T-helper 1 cell treated with Interleukin-12 subunit alpha and Interleukin-12 subunit beta and Interleukin-4 antibody, amounts not matched to agents 30 ng/mL and 1 ng/mL, for 36 hours (primary cell): ENCODE data around the gene MYO1D. TPM values are rescaled to one million over a fixed set of nuclear protein-coding genes. Genes with fewer than 3 reads are reported as not detected.
"Not testable (repeated sequence)": the region's sequence is repeated elsewhere in the genome, so short reads cannot be mapped to it uniquely, and the experiment has no call there.

Experiments
- intact Hi-C: fragments of 100-400 bp; cut with micrococcal nuclease; formaldehyde crosslinking; loops from one replicate; pipeline ENCODE4 v1.15.1; 2024
- total RNA-seq: library from RNA; stranded (reverse); gene quantifications from 2 replicates; pipeline ENCODE4 v1.2.3, GENCODE V29; 2022

The MYO1D gene
- 4.7 and 5.5 TPM in 2 replicates for total RNA-seq

GRCh38 chr17:32876417-32877163 is at the start of gene MYO1D:
Gene MYO1D, minus strand, starts transcription at chr17:32877124. Its CDS starts 252 bp downstream, at chr17:32876872.
- intact Hi-C loops: loop anchor here (1.0 to 10.0 kb wide), 6 partner anchors 61 to 972 kb away; partner anchors contain the start of genes PSMD11 and UTP6

DNA sequence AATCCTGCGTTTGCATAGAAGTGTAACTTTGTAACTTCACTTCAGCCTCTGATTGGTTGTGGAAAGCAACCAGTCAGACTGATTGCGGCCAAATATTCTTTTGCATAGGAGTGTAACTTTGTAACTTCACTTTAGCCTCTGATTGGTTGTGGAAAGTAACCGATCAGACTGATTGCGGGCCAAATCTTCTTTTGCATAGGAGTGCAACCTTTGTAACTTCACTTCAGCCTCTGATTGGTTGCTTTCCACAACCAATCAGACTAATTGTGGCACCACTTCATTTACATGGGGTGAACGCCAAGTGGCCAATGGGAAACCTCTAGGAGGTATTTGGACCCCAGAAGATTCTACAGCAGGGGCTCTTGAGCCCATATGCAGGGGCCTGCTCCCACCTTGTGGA is 49.3 kb upstream of the MYO1D start:
- intact Hi-C loops: no loop called here

DNA sequence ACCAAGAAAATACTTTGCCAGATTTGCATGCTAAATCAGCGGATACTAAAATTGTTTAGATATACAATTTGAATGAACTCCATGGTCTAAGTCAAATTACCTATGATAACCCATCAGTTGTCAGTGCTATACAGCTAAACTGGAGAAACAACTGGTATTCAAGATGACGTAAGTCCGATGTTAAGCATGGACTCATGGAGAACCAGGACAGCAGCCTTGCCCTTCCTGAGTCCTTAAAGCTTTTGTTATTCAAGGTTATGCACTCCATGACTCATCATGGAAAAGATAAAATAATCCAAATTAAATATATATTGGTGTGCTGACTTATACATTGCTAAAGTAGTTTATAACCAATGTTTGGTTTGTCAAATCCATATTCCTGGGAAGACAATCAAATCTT is 47.0 kb upstream of the MYO1D start:
- intact Hi-C loops: not testable (repeated sequence)

DNA sequence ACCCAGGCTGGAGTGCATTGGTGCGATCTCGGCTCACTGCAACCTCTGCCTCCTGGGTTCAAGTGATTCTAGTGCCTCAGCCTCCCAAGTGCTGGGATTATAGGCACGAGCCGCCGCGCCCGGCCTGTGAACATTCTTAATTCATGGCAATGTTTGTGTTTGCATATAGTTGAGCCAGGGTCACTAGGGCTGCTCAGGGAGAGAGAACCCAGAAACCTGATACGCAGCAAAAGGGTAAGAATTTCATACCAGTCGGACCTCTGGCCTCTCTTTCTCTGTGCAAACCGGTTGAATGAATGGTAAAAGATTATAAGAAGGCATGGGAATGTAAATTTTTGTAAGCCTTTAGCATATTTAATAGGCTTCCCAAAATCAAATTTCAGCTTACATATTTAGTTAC is 44.1 kb upstream of the MYO1D start:
- intact Hi-C loops: no loop called here

- intact Hi-C loops: no loop called here
Observed at GRCh38 chr17:32920293-32920692, 43.4 kb upstream of the MYO1D start.

DNA sequence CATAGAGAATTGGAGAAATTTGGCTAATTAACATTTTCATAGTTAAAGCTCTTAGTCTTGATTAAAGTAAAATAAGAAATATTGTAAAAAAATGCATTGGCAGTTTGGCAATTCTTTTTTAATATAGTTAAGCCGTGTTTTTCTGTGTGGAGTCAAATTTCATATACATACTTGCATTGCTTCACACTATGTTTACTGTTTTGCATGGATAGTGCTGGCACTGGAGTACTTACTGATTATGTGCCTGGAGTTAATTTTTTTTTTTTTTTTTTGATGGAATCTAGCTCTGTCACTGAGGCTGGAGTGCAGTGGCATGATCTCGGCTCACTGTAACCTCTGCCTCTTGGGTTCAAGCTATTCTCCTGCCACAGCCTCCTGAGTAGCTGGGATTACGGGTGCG is 43.0 kb upstream of the MYO1D start:
- intact Hi-C loops: not testable (repeated sequence)

GRCh38 chr17:32917842-32918241 is 40.9 kb upstream of the MYO1D start:
- intact Hi-C loops: no loop called here

GRCh38 chr17:32917081-32917480 is 40.2 kb upstream of the MYO1D start:
- intact Hi-C loops: no loop called here

GRCh38 chr17:32916134-32916533 is 39.2 kb upstream of the MYO1D start:
- intact Hi-C loops: no loop called here

DNA sequence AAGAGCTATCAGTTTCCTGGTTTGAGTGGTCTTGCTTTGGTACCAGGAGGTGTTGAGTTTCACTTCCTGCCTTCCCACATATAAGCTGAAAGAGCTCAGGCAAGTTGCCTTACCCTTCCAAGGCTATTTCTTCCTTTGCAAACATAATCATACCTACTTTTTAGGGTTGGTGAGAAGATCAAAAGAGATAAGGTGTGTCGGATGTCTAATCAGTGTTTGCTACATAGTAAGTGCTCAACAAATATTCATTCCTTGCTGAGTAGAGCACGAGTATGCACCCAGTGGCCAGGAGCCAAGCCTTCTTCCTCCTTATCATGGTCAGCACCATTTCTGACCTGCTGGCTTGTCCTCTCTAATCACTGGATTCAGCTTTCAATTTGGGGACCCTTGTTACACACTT is 38.3 kb upstream of the MYO1D start:
- intact Hi-C loops: no loop called here

- intact Hi-C loops: no loop called here
Observed at GRCh38 chr17:32914181-32914580, 37.3 kb upstream of the MYO1D start.

DNA sequence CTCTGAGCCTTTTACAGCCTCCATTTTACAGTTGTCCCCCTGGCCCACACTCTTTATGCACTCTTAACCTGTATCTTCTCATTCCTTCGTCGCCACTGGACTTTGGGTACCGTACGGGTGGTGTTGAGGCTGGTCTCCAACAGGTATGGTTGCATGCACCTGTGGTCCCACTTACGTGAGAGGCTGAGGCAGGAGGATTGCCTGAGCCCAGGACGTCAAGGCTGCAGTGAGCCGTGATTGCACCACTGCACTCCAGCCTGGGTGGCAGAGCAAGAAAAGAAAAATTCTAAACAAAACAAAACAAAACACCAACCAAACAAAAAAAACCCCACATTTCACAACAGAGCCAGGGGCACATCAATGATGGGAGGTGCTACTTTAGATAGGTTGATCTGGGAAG is 36.7 kb upstream of the MYO1D start:
- intact Hi-C loops: no loop called here

DNA sequence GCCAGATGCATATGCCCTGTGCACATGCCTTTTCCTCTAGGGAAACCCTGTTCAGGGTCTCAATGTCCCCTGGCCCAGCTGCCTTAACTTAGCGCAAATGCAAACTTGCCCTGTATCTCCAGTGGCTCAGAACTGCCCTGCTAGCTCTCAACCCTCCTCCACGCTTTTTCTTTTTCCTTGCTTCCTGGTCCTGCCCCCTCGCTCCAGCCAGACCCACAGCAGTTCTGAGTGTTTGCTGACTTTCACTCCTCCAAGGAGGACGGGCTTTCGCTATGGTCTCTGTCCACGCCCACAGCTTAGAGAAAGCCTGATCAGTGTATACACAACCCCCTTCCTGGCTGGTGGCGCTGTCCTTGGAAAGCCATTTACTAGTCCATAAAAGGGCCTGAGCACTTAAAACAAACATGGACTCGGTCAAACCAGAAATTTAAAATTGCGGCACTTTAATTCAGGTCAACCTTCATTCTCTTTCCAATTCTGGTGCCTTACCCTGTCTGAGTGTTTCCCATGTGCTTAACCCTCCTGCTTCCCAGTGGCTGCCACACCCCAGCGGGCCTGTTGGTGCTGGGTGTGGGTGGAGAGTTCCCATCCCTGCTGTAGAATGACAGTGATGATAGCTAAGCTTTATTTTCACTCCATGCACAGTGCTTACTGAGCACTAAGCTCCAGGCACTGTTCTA is 35.4 kb upstream of the MYO1D start:
- intact Hi-C loops: no loop called here

- intact Hi-C loops: loop anchor here (1.0 kb wide), 1 partner anchor 127 kb away; no protein-coding TSS in a partner anchor
Observed at GRCh38 chr17:32910769-32911168, 33.8 kb upstream of the MYO1D start.

DNA sequence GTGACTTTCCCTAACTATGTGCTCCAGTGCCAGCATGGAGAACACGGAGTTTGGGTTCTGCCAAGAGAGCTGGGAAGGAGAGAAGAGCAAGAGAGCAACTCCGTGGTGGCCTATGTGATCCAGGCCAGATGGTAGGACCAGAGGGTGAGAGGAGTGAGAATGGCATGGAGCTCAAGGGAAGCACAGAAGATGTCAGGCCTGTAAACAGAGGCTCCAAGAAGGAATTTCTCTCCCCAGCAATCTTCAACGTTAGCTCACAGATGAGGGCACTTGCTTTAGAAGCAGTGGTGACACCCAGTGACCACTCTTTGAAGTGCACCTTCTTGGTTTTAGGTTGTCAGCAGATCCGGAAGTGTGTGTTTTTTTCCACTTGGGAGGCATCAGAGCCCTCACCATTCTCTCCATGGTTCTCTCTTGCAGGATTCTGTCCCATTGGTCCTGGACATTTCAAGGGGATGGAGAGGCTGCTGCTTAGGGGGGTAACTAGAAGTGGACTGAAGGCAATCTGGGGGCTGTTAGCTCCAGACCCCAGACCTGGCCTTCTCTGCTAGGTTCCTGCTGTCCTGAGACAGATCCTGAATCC is 33.0 kb upstream of the MYO1D start:
- intact Hi-C loops: loop anchor here (1.0 kb wide), 1 partner anchor 127 kb away; no protein-coding TSS in a partner anchor

DNA sequence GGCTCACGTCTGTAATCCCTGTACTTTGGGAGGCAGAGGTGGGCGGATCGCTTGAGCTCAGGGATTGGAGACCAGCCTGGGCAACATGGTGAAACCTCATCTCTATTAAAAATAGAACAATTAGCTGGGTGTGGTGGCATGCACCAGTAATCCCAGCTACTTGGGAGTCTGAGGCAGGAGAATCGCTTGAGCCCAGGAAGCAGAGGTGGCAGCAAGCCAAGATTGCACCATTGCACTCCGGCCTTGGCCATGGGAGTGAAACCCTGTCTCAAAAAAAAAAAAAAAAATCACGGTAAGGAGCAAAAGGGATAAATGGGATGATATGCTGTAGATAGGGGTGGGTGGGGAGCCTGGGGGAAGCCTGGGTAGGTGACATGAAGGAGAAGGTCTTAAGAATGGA is 30.7 kb upstream of the MYO1D start:
- intact Hi-C loops: no loop called here

DNA sequence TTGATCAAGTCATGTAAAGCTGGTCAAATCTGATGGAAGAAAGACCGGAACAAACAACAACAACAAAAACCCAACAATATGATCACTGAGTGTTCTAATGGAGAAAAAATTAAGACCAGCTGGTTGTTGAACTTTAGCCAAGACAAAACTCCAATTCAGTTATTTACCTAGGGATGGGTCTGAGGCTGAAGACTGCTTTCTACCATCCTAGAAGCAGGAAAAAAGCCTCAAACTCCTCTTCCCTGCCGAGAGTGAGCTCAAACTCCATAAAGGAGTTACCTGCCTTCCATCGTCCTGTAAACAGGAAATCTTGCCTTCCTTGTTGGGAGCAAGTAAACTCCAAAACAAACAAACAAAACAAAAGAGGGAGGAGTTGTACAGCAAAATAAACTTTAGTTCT is 28.0 kb upstream of the MYO1D start:
- intact Hi-C loops: no loop called here

DNA sequence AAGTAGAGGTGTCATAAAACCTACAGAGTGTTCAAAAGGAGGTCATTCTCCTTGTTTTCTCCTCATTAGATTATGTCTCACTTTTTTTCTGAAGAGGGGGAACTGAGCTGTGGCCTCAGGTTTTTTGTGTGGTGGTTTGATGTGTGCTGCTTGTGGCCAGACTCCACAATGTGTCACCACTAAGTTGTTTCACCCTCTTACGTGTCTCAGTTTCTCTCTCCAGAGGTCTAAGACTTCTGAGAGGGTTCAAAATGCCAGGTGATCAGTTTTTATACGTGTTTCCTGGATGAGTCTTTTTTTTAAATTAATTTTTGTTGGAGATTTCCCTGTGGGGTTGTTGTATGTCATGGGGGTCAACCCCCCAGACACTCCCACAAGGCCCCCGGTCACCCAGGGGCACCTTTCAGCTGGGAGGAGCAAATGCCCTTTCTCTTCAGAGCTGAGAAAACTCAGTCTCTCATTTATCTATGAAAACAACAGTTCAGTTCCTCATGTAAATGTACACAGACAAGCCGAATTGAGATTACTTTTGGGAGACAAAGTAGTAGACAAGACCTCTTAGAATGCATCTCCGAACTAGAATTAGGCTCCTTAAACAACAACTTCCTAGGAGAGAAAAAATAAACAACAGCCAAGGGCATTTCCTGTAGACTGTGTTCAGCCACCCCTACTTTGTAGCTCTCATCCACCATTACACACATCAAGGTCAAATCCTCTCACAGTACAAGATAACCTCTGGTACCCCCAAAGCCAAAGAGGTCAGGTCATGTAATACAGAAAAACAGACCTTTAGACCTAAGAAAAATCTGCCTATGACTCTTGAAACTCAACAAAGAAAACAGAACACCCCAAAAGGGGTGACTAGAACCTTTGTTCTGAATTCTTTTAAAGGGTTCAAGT is 27.1 kb upstream of the MYO1D start:
- intact Hi-C loops: no loop called here

DNA sequence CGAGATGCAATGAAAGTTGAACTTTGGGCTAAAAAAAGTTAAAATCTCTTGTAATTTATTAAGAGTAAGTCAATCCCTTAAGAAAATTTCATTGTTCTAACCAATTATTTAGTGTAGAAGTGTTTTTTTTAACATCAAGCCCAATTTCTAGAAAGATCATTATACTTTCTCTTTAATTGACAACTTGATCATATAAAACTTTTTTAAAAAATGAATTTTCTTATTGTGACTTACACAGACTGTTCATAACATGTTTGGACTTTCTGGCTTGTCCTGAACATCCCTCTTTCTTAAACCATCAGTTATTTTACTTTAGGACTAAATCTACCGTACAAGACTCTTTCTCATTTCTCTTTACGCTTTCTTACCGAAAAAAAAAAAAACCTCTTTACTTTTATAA is 24.8 kb upstream of the MYO1D start:
- intact Hi-C loops: no loop called here

DNA sequence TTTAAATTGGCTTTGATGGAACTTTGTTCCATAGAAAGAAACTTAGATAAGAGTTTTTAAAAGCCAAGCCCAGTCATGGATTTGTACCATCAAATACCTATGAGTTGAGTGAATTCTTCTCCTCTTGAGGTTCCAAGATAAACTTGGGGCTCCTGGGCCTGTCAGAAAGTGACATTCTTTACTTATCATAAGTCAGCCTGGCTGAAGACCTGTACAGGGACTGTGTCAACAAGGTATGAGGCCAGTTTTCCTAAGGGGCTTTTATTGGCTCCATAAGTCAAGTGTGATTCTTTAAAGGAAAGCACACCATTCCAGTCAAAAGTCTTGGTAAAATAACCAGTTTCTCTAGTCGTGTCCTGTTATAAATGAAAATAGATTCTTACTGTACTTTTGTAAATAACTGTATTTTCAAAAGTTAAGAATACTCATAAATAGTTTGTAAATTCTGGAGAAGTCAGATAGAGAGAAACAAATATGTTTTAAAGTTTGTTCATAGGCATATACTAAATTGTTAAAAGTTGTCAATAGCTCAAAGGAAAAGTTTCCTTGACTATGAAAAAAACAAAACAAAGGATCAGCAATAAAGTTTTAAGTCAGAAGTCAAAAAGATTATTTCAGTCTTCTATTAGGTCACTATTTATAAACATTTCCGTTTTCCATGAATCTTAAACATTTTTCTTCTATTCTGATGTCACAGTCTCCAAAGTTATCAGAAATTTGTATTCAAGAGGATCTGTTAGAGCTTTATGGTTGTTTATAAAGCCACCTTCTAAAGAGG is 22.5 kb upstream of the MYO1D start:
- intact Hi-C loops: no loop called here
